OCI-LY7 (cell line): ENCODE results near the gene SLC11A2. TPM values are rescaled to one million over a fixed set of nuclear protein-coding genes. Genes with fewer than 3 reads are reported as not detected.

Experiments used
- BruUV-seq: library from RNA; stranded (reverse); fragments of 400-500 nt; replicated peaks from 2 replicates; lab custom pipeline; 2021; lab: Mats Ljungman, UMichigan
- CTCF ChIA-PET: fragments of 300-600 bp; sonication (Branson Sonifier 250); formaldehyde crosslinking; loops from one replicate; lab custom pipeline; 2022; ENCODE audit warnings: antibody characterized with exemption; ENCODE audit not compliant: unreplicated experiment; lab: Charles Lee
- POLR2A ChIA-PET: fragments of 300-600 bp; sonication (Branson Sonifier 250); formaldehyde crosslinking; loops from one replicate; lab custom pipeline; 2022; ENCODE audit warnings: antibody characterized with exemption; lab: Charles Lee
- DNase-seq: peaks from one replicate; pipeline ENCODE4 v3.0.0-alpha.2; 2015; ENCODE audit warnings: low spot score
- H2AFZ ChIP-seq: fragments of 200-600 bp; sonication (generic), shearing (Covaris generic); 2 replicates; pipeline ENCODE4 v1.6.1; 2014; ENCODE audit warnings: mild to moderate bottlenecking, antibody characterized with exemption, low read length, moderate library complexity
- H3K27ac ChIP-seq: fragments of 200-600 bp; sonication (generic); 2 replicates; pipeline ENCODE4 v1.5.1; 2014; ENCODE audit warnings: mixed run types, low read depth, mild to moderate bottlenecking, moderate library complexity, low read length, inconsistent platforms; ENCODE audit not compliant: poor library complexity, severe bottlenecking
- H3K36me3 ChIP-seq: fragments of 200-600 bp; sonication (generic); 2 replicates; pipeline ENCODE4 v1.6.1; 2014; ENCODE audit warnings: mild to moderate bottlenecking, antibody characterized with exemption, low read length, moderate library complexity, mixed read lengths; ENCODE audit not compliant: insufficient read depth
- H3K4me1 ChIP-seq: fragments of 200-600 bp; sonication (generic); 2 replicates; pipeline ENCODE4 v1.5.1; 2014; ENCODE audit warnings: mild to moderate bottlenecking, low read length; ENCODE audit not compliant: insufficient read depth, poor library complexity, severe bottlenecking
- H3K4me2 ChIP-seq: fragments of 200-600 bp; sonication (generic); 2 replicates; pipeline ENCODE4 v1.6.1; 2014; ENCODE audit warnings: mild to moderate bottlenecking, low read length
- H3K4me3 ChIP-seq: fragments of 200-600 bp; sonication (generic); 2 replicates; pipeline ENCODE4 v1.5.1; 2014; ENCODE audit warnings: mild to moderate bottlenecking, low read depth, low read length; ENCODE audit not compliant: poor library complexity, severe bottlenecking
- H3K79me2 ChIP-seq: fragments of 200-600 bp; sonication (generic); 2 replicates; pipeline ENCODE4 v1.6.1; 2016; ENCODE audit warnings: low read depth, mild to moderate bottlenecking, low read length, moderate library complexity, mixed read lengths; ENCODE audit not compliant: insufficient read depth
- H3K9me2 ChIP-seq: fragments of 200-600 bp; sonication (generic); 2 replicates; pipeline ENCODE4 v1.6.1; 2016; ENCODE audit warnings: mild to moderate bottlenecking, low read length, mixed read lengths; ENCODE audit not compliant: insufficient read depth
- H3K9me3 ChIP-seq: fragments of 200-600 bp; sonication (generic); 2 replicates; pipeline ENCODE4 v1.6.1; 2014; ENCODE audit warnings: mild to moderate bottlenecking, mixed run types, low read length, mixed read lengths
- H4K20me1 ChIP-seq: fragments of 200-600 bp; sonication (generic); 2 replicates; pipeline ENCODE4 v1.6.1; 2014; ENCODE audit warnings: mild to moderate bottlenecking, antibody characterized with exemption, low read length, moderate library complexity, mixed read lengths; ENCODE audit not compliant: insufficient read depth
- CTCF ChIP-seq: fragments of 200-600 bp; sonication (generic); conservative IDR thresholded peaks from 2 replicates; pipeline ENCODE4 v1.5.1; 2014; ENCODE audit warnings: mild to moderate bottlenecking, antibody characterized with exemption, low read length, moderate library complexity, mixed read lengths
- EZH2phosphoT487 ChIP-seq: fragments of 200-600 bp; sonication (generic); IDR thresholded peaks from 2 replicates; pipeline ENCODE4 v1.6.1; 2018; ENCODE audit warnings: low read depth, borderline replicate concordance, mild to moderate bottlenecking, mixed run types, antibody characterized with exemption, low read length, moderate library complexity, mixed read lengths
- intact Hi-C: fragments of 100-400 bp; cut with micrococcal nuclease; formaldehyde crosslinking; loops from one replicate; pipeline ENCODE4 v1.10.0; 2022; ENCODE audit not compliant: unreplicated experiment
- total RNA-seq, 2 experiments: library from RNA; depleted of rRNA in 1 of 2; stranded (reverse); fragments of >200 nt in 1 of 2; shearing (Covaris generic) in 1 of 2; gene quantifications; 2 replicates each; pipeline ENCODE4 v1.2.3, GENCODE V29; 2014 to 2022

SLC11A2 gene
- total RNA-seq, 2 experiments from 2014 or later, result 35.0 to 43.6 TPM

- Histone ChIP-seq H4K20me1 (no peaks in the 10 kb centered on the region), H2AFZ (no peak overlapping the region), H3K36me3 (peaks cover 50% of the 10 kb centered on the region), H3K4me1 (peaks cover 5% of the 10 kb centered on the region), H3K9me2 (no peaks in the 10 kb centered on the region), H3K4me3 (no peak overlapping the region), H3K27ac (no peak overlapping the region), H3K9me3 (peaks cover 19% of the 10 kb centered on the region; the same call in 1 of the 2 replicates), H3K79me2 (no peaks in the 10 kb centered on the region), H3K4me2 (no peak overlapping the region)
- intact Hi-C loops, result no loop called here
- ChIA-PET CTCF (no interaction called here), POLR2A (interaction anchor here (1.6 kb wide), 1 partner anchor 10 kb away, joined by 5 read pairs; a partner anchor contains a TSS)
- TF ChIP-seq CTCF (no peak), EZH2phosphoT487 (no peak)
- no peak for DNase-seq
- no TSS peak for BruUV-seq
Observed at GRCh38 chr12:50934981-50935807, 91.0 kb downstream of the SLC11A2 start.

GRCh38 chr12:50934371-50934851 is 91.8 kb downstream of the SLC11A2 start:
- BruUV-seq, result no TSS peak
- Histone ChIP-seq H3K9me3 (peaks cover 19% of the 10 kb centered on the region; the same call in 1 of the 2 replicates), H2AFZ (no peak overlapping the region), H3K9me2 (no peaks in the 10 kb centered on the region), H3K79me2 (peaks cover 6% of the 10 kb centered on the region; the same call in 1 of the 2 replicates), H3K27ac (no peak overlapping the region), H3K4me2 (no peak overlapping the region), H3K4me3 (no peak overlapping the region), H4K20me1 (no peaks in the 10 kb centered on the region), H3K4me1 (peaks cover 10% of the 10 kb centered on the region), H3K36me3 (peaks cover 58% of the 10 kb centered on the region)
- intact Hi-C loops, result no loop called here
- ChIA-PET CTCF (no interaction called here), POLR2A (interaction anchor here (1.6 kb wide), 1 partner anchor 9 kb away, joined by 5 read pairs; a partner anchor contains a TSS)
- DNase-seq, result no peak
- TF ChIP-seq EZH2phosphoT487, result no peak
- no peak for TF ChIP-seq CTCF
